ENCODE data around the gene SLC28A3.

Gene SLC28A3

DNA sequence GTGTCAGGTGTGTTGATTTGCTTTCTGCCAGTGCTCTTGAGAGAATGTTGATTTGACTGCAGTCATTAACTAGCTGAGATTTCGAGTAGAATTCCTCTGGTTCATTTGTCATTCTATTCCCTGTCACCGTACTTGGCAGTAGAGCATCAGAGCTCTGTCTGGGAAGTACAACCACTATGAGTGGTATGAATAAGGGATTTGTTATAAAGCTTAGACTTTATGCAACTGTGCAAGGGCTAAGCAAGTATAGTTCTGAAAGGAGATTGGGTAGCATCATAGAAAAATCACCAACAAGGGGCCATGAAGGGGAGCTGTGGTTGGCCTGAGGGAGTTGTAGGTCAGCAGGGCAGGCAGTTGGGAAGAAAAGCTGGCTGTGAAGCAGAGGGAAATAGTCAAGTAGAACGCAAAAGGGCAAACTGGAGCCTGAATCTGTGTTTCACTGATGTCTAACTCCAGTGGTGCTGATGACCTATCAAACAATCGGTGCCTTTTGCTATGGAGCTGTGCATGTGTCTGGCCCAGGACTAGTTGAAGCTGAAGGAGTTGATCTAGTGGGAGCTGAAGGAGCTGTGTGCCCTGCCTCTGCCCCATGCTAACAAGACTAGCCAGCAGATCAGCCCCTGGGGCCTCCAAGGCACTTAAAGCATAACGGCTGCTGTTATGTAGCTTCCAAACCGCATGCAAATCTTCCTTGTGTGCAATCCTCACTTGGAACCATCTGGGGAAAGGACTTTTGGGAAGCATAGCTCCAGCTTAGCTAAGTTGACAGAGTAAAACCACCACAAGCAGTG lies 110.0 kb downstream of the SLC28A3 start:
- DNase-seq = peak; percentile 17

- DNase-seq = no peak
Measured at GRCh38 chr9:84229191-84229590, 111.4 kb downstream of the SLC28A3 start.

GRCh38 chr9:84228130-84228720 lies 112.3 kb downstream of the SLC28A3 start:
- DNase-seq = no peak

DNA sequence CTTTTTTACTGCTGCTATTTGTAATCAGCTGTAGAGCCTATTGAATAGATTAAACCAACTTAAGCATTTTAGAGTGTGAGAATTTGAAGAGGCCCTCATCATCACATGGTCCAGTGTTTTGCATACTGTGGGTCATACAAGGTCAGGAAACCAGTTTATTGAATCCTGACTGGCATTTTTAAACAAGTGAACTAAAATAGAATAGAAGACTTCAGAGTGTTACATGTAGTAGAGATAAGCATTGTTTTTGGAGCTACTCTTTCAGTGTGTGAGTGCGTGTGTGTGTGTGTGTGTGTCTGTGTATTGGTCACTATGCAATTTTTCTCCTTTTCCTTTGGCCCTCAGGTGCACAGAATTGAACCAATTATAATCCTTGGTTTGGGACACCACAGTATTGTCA lies 114.4 kb downstream of the SLC28A3 start:
- DNase-seq = no peak

All from fibroblast of skin of right quadriceps (primary cell).